Measurements from ENCODE around the gene ARHGEF17.

The ARHGEF17 gene

DNA sequence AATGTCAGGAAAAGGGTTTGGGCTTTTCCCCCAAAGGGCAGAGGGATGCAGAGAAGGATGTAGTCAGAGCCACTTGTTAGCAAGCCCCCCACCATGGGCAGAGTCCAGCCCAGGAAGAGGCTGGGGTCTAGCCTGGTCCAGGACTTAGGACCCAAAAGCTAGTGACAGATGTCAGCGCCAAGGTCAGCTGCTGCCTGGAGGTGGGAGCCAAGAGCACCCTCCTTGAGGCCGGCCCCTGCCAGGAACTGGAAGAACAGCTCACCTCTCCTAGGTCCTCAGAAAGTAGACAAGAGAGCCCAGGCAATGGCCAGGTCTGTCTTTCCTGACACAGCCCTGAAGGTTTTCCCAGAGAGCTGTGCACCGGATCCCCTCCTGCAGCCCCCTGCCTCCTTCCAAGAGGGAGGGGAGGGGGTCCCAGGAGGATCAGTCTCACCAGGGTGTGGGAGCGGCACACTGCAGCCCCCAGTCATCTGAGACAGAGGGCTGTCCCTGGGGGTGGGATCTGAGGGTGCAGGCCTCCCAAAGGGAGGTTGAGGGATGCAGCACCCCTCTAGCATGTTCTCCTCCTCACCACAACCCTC, 14.6 kb upstream of the ARHGEF17 start:
- DNase-seq = no peak

DNA sequence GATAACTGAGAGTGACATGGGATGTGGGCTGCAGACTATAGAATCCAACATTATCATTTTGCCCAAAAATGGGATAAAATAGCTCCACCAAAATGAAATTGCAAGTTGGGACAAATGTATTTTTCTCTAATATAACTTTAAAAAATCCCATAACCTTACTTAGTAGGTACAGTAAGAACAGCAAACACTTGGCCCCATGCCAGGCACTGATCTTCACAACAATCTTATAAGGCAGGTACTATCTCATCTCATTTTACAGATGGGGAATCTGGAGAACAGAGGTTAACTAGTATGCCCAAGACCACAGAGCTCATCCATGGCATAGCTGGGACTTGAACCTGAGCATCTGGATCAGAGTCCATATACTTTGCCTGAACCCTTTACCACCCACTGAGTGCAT, 13.5 kb upstream of the ARHGEF17 start:
- DNase-seq = no peak

DNA sequence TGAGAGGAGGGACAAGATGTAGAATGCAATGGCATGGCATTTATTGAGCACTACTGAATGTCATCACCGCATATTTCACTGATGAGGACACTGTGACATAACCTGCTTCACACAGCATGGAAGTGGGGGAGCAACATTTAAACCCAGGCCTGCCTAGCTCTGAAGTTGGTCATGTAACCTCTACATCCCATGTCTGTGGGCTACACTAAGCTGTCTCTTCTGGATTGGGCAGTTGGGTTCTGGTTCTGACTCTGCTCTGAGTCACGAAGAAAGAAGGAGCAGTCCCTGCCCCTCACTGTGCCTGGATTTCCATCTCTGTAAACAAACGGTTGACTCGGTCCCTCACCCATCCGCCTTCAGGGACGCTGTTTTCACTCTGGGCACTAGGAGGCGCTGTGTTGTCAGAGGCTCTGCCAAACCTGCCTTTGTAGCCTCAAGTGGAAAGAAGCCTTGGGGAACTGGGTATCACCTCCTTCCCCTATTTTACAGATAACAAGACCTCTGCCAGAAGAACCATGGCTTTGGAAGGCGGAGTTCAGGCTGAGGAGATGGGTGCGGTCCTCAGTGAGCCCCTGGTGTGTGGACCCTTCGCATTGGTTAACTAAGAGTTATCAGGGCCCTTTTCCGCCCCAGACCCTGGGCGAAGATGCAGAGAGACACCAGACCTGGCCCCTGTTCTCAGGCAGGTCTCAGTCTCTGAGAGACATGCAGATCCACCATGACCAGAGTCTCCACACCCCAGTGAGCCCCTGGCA, 12.7 kb upstream of the ARHGEF17 start:
- DNase-seq = peak; percentile 88

DNA sequence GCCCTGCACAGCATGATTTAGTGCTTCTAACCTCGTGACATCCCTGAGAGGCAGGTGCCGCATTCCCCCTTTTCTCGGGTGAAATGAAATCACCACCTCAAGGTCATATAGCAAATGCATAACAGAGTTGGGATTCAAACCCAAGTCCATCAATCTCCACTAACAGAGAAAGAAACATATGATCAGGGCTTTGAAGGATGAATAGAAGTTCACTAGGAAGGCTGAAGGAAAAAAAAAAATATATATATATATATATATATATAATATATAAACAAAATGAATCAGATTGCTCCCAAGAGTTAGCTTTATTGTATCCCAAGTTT, 12.1 kb upstream of the ARHGEF17 start:
- DNase-seq = no peak

DNA sequence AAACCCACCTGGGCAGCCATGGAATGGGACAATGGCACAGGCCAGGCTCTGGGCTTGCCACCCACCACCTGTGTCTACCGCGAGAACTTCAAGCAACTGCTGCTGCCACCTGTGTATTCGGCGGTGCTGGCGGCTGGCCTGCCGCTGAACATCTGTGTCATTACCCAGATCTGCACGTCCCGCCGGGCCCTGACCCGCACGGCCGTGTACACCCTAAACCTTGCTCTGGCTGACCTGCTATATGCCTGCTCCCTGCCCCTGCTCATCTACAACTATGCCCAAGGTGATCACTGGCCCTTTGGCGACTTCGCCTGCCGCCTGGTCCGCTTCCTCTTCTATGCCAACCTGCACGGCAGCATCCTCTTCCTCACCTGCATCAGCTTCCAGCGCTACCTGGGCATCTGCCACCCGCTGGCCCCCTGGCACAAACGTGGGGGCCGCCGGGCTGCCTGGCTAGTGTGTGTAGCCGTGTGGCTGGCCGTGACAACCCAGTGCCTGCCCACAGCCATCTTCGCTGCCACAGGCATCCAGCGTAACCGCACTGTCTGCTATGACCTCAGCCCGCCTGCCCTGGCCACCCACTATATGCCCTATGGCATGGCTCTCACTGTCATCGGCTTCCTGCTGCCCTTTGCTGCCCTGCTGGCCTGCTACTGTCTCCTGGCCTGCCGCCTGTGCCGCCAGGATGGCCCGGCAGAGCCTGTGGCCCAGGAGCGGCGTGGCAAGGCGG, 11.4 kb upstream of the ARHGEF17 start:
- no peak for DNase-seq

DNA sequence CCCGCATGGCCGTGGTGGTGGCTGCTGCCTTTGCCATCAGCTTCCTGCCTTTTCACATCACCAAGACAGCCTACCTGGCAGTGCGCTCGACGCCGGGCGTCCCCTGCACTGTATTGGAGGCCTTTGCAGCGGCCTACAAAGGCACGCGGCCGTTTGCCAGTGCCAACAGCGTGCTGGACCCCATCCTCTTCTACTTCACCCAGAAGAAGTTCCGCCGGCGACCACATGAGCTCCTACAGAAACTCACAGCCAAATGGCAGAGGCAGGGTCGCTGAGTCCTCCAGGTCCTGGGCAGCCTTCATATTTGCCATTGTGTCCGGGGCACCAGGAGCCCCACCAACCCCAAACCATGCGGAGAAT, 10.9 kb upstream of the ARHGEF17 start:
- DNase-seq = no peak

DNA sequence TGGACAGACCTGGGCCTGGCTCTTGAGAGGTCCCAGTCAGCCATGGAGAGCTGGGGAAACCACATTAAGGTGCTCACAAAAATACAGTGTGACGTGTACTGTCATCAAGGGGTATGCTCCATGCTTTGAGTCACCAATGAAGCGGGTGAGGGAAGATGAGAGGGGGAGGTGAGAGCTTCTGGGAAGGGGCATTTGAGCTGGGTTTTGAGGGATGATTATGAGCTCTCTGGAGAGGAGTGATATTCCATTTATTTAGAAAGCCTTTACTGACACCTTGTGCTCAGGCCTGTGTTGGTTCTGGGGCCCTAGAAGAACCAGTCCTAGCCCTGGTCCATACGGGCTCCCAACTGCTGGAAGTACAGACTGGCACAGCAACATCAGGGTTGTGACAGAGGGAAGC, 10.4 kb upstream of the ARHGEF17 start:
- DNase-seq = no peak

DNA sequence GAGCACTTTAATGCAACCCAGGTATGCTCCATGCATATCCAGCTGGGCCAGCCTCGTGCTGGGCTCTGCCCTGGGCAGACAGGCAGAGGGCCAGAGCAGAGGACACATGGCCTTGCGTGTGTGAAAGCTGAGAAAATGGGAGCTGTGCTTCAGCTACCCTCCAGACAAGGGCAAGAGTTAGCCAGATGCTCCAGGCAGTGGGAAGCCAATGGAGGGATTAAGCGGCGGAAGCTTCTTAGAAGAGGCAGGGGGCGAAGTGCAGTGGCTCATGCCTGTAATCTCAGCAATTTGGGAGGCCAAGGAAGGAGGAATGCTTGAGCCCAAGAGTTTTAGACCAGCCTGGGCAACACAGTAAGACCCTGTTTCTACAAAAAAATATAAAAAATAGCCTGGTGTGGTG, 9.8 kb upstream of the ARHGEF17 start:
- DNase-seq = no peak

DNA sequence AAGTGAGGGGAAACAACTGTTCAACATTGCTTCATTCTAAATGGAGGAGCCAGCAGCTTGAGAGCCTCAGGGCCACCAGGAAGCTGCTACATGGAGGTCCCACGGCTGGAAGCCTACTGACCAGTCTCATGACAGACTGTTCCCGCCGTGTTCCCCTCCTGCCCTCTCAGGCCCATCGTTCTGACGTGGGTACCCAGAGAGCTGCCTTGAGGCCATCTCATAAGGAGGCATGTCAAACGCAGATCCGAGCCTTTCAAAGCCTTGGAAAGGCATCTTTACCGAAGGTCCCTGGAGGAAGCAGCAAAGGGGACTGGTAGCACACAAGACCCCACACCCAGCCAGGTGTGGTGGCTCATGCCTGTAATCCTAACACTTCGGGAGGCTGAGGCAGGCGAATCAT, 8.3 kb upstream of the ARHGEF17 start:
- DNase-seq = no peak

DNA sequence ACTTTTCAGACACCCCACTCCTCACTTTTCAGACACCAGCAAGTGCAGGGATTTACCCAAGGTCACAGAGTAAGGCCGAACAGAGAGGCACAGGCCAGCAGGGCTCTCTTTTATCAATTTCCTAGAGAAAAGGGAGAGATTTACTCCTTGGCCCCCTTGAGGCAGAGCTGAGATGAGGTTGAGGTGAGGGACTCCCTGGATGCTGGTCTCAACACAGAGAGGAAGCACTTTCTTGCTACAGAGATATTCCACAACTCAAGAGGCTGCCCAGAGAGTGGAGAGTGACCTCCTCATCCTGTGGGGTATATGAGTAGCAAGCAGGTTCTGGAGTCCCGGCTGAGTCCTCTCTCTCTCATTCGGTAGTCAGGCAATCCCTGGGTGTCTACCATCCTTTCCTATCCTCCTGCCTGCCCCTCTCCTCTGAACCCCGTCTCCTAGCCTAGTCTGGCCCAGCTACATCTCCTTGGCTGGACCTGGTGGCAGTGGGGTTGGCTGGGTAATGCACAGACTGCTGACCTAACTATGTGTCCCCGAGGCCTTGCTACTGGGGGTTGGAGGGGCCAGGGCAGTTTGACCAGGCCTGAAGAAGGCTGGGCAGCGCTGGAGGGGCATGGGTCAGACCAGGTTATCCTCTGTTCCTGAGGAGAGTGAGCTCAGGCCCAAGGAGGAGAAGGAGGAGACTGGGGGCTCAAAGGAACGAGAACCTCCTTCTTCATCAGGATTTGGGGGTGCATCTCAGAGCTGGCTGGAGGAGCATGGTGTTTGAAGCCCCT, 1.8 kb upstream of the ARHGEF17 start:
- DNase-seq = no peak

DNA sequence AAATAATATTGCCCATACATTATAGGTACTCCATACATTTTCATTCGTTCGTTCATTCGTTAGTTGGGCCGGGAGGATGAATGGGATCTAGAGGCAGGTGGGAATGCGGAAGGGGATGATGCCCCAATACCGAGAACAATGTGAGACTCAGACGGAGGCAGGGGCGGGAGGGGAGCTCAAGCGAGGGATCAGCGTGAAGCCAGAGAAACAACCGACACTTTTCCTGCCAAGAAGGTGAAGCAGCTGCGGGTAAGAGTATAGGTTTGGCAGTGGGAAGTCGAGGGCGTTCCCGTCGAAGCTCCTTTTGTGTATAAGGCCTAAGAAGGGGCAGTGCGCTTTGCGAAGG, 1.1 kb upstream of the ARHGEF17 start:
- DNase-seq = no peak

DNA sequence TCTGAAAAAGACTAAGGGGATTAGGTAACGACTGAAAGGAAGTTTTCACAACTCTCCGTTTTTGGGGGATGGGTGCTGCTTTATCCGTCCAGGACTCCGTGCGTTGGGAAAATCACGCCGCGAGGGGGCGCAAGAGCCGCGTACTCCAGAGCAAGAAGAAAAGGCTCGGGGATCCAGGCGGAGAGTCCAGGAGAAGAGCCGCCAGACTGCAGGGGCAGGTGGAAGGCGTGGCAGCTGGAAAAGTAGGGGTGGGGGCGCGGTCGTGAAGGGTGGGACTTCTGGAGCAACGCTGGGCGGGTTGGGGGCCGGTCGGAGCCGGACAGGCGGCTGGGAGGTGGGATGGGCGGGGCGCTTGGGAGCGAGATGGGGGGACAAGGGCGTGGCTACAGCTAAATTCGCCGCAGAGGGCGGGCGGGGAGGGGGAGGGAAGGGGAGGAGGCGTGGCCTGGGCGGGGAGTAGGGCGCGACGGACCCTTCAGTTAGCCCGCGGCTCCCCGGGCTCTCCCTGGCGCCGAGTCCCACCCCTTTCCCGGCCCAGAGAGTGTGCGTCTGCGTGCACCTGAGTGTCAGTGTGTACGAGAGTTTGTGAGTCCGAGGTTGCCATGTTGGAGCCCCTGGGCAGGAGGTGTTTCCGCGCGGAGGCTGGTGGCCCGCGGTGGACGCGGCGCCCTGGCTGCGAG, 613 bp upstream of the ARHGEF17 start:
- peak; percentile 96 for DNase-seq

DNA sequence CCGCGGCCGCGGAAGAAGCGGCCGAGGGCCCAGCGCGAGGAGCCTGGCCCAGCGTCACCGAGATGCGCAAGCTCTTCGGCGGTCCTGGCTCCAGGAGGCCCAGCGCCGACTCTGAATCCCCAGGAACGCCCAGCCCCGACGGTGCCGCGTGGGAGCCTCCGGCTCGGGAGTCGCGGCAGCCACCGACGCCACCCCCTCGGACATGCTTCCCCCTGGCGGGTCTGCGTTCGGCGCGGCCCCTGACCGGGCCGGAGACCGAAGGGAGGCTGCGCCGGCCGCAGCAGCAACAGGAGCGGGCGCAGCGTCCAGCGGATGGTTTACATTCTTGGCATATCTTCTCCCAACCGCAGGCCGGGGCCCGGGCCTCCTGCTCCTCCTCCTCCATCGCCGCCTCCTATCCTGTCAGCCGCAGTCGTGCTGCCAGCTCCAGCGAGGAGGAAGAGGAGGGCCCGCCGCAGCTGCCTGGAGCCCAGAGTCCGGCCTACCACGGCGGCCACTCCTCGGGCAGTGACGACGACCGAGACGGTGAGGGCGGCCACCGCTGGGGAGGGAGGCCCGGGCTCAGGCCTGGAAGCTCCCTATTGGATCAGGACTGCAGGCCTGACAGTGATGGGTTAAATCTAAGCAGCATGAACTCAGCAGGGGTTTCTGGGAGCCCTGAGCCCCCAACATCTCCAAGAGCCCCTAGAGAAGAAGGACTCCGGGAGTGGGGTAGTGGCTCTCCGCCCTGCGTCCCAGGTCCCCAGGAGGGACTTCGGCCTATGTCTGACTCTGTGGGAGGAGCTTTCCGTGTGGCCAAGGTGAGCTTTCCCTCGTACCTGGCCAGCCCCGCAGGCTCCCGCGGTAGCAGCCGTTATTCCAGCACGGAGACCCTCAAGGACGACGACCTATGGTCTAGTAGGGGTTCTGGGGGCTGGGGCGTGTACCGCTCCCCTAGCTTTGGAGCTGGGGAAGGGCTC, 1.2 kb downstream of the ARHGEF17 start:
- no peak for DNase-seq

DNA sequence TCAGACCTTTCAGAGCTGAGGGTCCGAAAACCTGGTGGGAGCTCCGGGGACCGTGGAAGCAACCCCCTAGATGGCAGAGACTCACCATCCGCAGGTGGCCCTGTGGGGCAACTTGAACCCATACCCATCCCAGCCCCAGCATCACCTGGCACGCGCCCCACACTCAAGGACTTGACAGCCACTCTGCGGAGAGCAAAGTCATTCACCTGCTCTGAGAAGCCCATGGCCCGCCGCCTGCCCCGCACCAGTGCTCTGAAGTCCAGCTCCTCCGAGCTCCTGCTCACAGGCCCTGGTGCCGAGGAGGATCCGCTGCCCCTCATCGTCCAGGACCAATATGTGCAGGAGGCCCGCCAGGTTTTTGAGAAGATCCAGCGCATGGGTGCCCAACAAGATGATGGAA, 2.0 kb downstream of the ARHGEF17 start:
- DNase-seq = no peak

DNA sequence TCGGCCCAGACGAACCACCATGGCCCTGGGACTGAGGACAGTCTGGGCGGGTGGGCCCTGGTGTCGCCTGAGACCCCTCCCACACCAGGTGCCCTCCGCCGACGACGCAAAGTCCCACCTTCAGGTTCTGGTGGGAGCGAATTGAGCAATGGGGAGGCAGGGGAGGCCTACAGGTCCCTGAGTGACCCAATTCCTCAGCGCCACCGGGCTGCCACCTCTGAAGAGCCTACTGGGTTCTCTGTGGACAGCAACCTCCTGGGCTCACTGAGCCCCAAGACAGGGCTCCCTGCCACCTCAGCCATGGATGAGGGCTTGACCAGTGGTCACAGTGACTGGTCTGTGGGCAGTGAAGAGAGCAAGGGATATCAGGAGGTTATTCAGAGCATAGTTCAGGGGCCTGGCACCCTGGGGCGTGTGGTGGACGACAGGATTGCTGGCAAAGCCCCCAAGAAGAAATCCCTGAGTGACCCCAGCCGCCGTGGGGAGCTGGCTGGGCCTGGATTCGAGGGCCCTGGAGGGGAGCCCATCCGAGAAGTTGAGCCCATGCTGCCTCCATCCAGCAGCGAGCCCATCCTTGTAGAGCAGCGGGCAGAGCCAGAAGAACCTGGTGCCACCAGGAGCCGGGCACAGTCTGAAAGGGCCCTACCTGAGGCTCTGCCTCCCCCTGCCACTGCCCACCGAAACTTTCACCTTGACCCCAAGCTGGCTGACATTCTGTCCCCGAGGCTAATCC, 2.8 kb downstream of the ARHGEF17 start:
- no peak for DNase-seq

DNA sequence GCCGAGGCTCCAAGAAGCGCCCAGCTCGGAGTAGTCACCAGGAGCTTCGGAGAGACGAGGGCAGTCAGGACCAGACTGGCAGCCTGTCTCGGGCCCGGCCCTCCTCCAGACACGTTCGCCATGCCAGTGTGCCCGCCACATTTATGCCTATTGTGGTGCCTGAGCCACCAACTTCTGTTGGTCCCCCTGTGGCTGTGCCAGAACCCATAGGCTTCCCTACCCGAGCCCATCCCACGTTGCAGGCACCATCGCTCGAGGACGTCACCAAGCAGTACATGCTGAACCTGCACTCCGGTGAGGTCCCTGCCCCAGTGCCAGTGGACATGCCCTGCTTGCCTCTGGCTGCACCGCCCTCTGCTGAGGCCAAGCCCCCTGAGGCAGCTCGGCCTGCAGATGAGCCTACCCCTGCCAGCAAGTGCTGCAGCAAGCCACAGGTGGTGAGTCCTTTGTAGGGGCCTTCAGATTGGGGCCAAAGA, 3.4 kb downstream of the ARHGEF17 start:
- no peak for DNase-seq

DNA sequence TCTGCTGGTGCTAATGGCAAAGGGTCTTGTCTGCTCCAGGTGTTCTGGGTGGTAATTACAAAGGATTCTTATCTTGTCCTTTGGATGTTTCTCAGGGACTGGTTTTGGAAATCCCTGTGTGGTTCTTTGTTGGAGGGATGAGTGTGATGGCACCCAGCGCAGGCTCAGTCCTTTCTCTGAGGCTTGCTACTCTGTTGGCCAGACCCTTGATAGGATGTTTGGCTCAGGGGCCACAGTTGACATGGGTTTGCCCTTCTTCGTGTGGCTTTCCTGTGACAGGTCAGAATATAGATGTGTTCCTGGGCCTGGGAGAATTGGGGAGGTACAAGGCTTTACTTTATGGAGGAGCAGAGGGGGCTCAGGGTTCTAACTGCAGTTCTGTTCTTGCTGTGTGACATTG, 4.0 kb downstream of the ARHGEF17 start:
- DNase-seq = no peak

DNA sequence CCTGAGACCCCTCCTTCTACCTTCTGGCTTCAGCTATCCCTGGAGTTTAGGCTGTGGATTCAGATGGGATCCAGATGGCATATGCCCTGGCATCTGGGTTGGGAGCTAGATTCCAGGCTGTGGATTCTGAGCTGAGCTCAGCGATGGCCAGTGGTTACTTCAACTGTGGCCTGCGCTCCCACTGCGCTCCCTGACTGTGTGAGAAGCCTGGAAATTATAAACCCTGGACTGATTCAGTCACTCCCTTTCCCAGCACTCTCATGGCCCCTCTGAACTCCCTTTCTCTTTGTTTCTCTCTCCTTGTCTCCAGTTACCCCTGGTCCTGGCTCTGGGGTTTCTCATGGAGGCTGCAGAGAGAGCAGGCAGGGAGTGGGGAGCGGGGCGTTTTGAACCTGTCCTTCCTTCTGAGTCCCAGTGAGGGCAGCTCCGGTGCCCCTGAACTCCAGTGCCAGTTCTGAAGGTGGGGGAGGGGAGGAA, 4.8 kb downstream of the ARHGEF17 start:
- DNase-seq = no peak

DNA sequence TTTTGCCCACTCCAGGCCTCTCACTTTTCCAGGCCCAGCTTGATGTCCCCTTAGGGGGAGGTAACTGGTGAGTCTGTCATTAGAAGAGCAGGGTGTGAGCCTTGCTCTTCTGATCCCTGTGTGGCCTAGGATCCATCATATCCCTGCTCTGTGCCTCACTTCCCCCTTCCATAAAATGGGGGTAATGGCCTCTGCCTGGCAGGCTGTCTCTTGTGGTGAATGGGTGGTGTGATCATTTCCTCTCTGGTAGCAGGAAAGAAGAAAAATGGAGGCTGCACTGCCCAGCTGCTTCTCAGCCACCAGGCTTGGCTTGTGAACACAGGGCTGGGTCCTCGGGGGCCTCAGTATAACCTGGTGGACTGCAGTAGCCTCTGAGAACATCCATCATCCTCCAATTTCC, 5.6 kb downstream of the ARHGEF17 start:
- DNase-seq = no peak

DNA sequence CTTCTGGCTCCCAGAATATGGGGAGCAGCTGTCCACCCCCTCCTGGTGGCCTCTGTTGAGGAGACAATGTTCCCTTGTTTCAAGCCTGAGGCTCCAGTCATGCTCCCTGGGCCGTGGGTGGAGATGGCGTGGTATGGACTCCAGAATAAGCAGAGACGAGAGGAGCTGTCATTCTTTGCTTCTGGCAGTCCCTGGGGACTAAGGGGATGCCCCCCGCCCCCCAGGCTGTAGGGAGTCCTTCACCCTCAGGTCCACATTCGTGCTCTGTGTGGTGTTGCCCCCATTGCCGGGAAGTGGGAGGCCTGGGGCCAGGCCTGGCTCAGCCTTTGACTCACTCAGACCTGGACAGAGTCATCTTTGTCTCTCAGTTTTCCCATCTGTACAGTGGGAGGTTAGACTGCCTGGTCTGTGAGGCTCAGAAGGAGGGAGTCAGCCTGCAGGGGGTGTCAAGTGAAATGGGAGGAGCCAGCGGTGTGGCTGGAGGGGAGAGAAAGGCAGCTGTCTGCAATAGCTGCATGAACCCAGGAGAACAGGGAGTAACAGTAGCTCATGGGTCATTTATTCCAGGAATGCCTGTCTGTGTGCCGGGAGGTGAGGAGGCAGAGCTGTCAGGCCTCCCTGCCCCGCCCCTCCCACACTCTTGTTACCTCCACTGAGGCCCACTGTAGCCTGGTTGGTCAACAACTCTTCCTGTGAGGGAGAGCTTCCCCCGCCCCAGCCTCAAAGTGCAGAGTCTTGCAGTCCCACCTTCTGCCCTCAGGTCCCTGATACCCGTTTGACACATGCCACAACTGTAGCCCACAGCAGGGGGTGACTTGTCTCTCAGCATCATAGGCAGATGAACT, 6.3 kb downstream of the ARHGEF17 start:
- DNase-seq = no peak

All from activated CD4-positive, alpha-beta T cell treated with anti-CD3 and anti-CD28 coated beads for 48 hours (primary cell).